CD14-positive monocyte (primary cell): ENCODE measurements around the gene ZNF280C. TPM values are rescaled to one million over a fixed set of nuclear protein-coding genes. Genes with fewer than 3 reads are reported as not detected.
A peak's percentile ranks its signal among the peaks of the same experiment; 100 is the strongest.

ENCODE experiments used
- DNase-seq, 3 donors: peaks; one replicate each; pipeline ENCODE4 v3.0.0-alpha.2; 2011 to 2022
- H2AFZ ChIP-seq: 2 replicates; pipeline ENCODE4 v1.6.0; 2012; ENCODE audit warnings: mild to moderate bottlenecking, low read depth, low read length, inconsistent platforms; ENCODE audit not compliant: insufficient read depth, poor library complexity, severe bottlenecking
- H3K27ac ChIP-seq, 2 donors: 1 replicate in 1 of 2; 2 replicates in 1 of 2; pipeline ENCODE4 v1.5.1; 2012 to 2013; ENCODE audit warnings: low read length in 2 of 2, control low read depth in 1 of 2, inconsistent platforms in 1 of 2, low read depth in 1 of 2, mild to moderate bottlenecking in 1 of 2
- H3K27me3 ChIP-seq, 2 donors: one replicate each; pipeline versions ENCODE4 v1.6.0 to v1.6.1; 2011 to 2013; ENCODE audit warnings: low read length in 2 of 2; ENCODE audit not compliant: control insufficient read depth in 2 of 2, insufficient read depth in 2 of 2
- H3K36me3 ChIP-seq, 2 donors: replicated peaks in 1 of 2; 1 replicate in 1 of 2; 2 replicates in 1 of 2; pipeline versions ENCODE4 v1.5.1 to v1.6.1; 2012 to 2013; ENCODE audit warnings: low read length in 2 of 2, control low read depth in 1 of 2, inconsistent platforms in 1 of 2, mild to moderate bottlenecking in 1 of 2; ENCODE audit not compliant: insufficient read depth in 2 of 2, control insufficient read depth in 1 of 2
- H3K4me1 ChIP-seq, 2 donors: 1 replicate in 1 of 2; 2 replicates in 1 of 2; pipeline versions ENCODE4 v1.5.1 to v1.6.1; 2012 to 2013; ENCODE audit warnings: low read length in 2 of 2, control low read depth in 1 of 2, inconsistent platforms in 1 of 2, mild to moderate bottlenecking in 1 of 2, moderate library complexity in 1 of 2; ENCODE audit not compliant: insufficient read depth in 2 of 2, control insufficient read depth in 1 of 2
- H3K4me2 ChIP-seq: replicated peaks from 2 replicates; pipeline ENCODE3; 2012; ENCODE audit warnings: low read length, moderate library complexity, mild to moderate bottlenecking; ENCODE audit not compliant: poor library complexity, severe bottlenecking; ENCODE audit errors: extremely low read depth
- H3K4me3 ChIP-seq, 3 experiments: fragments of 200-600 bp in 1 of 3; sonication (generic) in 1 of 3; replicated peaks in 1 of 3; 1 replicate in 2 of 3; 2 replicates in 1 of 3; pipeline ENCODE4 v1.5.1; 2011 to 2013; ENCODE audit warnings: low read length in 3 of 3, mild to moderate bottlenecking in 3 of 3, control low read depth in 2 of 3, low read depth in 2 of 3, inconsistent platforms in 1 of 3, moderate library complexity in 1 of 3
- H3K79me2 ChIP-seq: 2 replicates; pipeline ENCODE4 v1.6.0; 2012; ENCODE audit warnings: mild to moderate bottlenecking, control low read depth, inconsistent platforms, low read length, moderate library complexity; ENCODE audit not compliant: insufficient read depth
- H3K9ac ChIP-seq: 2 replicates; pipeline ENCODE4 v1.6.0; 2017; ENCODE audit warnings: low read length, mild to moderate bottlenecking; ENCODE audit not compliant: insufficient read depth, poor library complexity, severe bottlenecking
- H3K9me3 ChIP-seq, 2 donors: replicated peaks in 1 of 2; 1 replicate in 1 of 2; 2 replicates in 1 of 2; pipeline versions ENCODE4 v1.5.1 to v1.6.1; 2012 to 2013; ENCODE audit warnings: low read length in 2 of 2, control low read depth in 1 of 2; ENCODE audit not compliant: control insufficient read depth in 1 of 2, insufficient read depth in 1 of 2
- H4K20me1 ChIP-seq: 2 replicates; pipeline ENCODE4 v1.6.0; 2012; ENCODE audit warnings: mild to moderate bottlenecking, low read length, control low read depth, moderate library complexity; ENCODE audit not compliant: insufficient read depth
- H3K27ac Mint-ChIP-seq, 7 donors: one replicate each; pipeline ENCODE4 v1.8.0; 2020; ENCODE audit warnings: mild to moderate bottlenecking in 7 of 7, mixed read lengths in 7 of 7, moderate library complexity in 6 of 7, inconsistent platforms in 2 of 7
- H3K27me3 Mint-ChIP-seq, 3 donors: one replicate each; pipeline ENCODE4 v1.8.0; 2021 to 2022; ENCODE audit warnings: low read depth in 3 of 3, mild to moderate bottlenecking in 3 of 3, mixed read lengths in 3 of 3, moderate library complexity in 3 of 3, inconsistent platforms in 1 of 3
- H3K36me3 Mint-ChIP-seq, 2 donors: one replicate each; pipeline ENCODE4 v1.8.0; 2020; ENCODE audit warnings: mixed read lengths in 2 of 2, inconsistent platforms in 1 of 2, mild to moderate bottlenecking in 1 of 2
- H3K4me1 Mint-ChIP-seq: one replicate; pipeline ENCODE4 v1.8.0; 2020; ENCODE audit warnings: mild to moderate bottlenecking, mixed read lengths
- H3K4me3 Mint-ChIP-seq, 2 donors: one replicate each; pipeline ENCODE4 v1.8.0; 2020; ENCODE audit warnings: mild to moderate bottlenecking in 2 of 2, mixed read lengths in 2 of 2, moderate library complexity in 1 of 2
- H3K9me3 Mint-ChIP-seq, 7 donors: one replicate each; pipeline ENCODE4 v1.8.0; 2020 to 2022; ENCODE audit warnings: mixed read lengths in 7 of 7, mild to moderate bottlenecking in 6 of 7, moderate library complexity in 6 of 7, inconsistent platforms in 2 of 7
- WGBS: methylation state at CpG from one replicate; pipeline ENCODE4 v1.1.5; 2013; ENCODE audit warnings: missing lambda C conversion rate; ENCODE audit not compliant: insufficient coverage; 5-methylcytosine and 5-hydroxymethylcytosine counted together
- intact Hi-C, 2 donors: fragments of 100-400 bp; cut with micrococcal nuclease; formaldehyde crosslinking; loops; one replicate each; pipeline versions ENCODE4 v1.15.0 to v1.15.1; 2023
- polyA plus RNA-seq, 3 donors: library from polyadenylated mRNA; depleted of rRNA in 1 of 3; unstranded in 2 of 3; stranded (reverse) in 1 of 3; fragments of 300-500 nt in 2 of 3; fragments of >200 nt in 1 of 3; fragmentation: Illumina TruSeq in 2 of 3; gene quantifications; 1 replicate in 2 of 3; 2 replicates in 1 of 3; pipeline ENCODE4 v1.2.3, GENCODE V29; 2012 to 2021
- TF ChIP-seq, protein P1 (sequence below): fragments of 200-600 bp; IDR thresholded peaks from one replicate; pipeline ENCODE4 v1.8.0; 2022; ENCODE audit warnings: antibody characterized with exemption, mild to moderate bottlenecking

ZNF280C gene
- polyA plus RNA-seq, 3 donors = 0.66 to 1.8 (median 1.3) TPM

DNA sequence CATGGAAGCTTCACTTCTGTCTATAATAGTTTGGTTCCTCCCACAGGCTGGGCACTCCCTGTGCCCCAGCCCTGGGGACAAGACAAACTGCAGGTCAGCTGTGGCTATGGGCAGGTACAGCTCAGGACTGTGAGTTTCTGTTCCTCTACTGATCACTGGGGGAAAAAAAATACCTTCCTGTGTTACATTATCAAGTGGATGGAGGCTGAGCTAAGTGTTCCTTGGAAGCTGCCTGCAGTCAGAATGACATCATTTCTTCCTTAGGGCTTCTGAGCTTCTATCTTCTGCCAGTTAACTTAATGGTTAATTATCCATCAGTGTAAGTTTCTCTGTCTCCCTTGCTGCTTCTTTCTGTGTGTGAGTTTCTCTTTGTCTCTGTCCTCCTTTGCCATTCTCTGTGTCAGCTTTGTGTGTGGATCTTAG, 92.3 kb downstream of the ZNF280C start:
- H3K4me1 ChIP-seq = peaks cover 40 to 43% of the 10 kb centered on the region in 2 donors
- H3K9ac ChIP-seq = no peak overlapping the region
- no peaks in the 10 kb centered on the region for H3K36me3 Mint-ChIP-seq
- no peaks in the 10 kb centered on the region for H4K20me1 ChIP-seq
- no peak overlapping the region for H3K4me3 Mint-ChIP-seq
- no peak for DNase-seq
- peaks cover 48% of the 10 kb centered on the region for H3K4me1 Mint-ChIP-seq
- H3K9me3 ChIP-seq = no peaks in the 10 kb centered on the region
- H2AFZ ChIP-seq = no peak overlapping the region
- H3K4me2 ChIP-seq = no peak overlapping the region
- peaks cover 0 to 10% (median 0%) of the 10 kb centered on the region in 7 donors for H3K9me3 Mint-ChIP-seq
- H3K27ac ChIP-seq = no peak overlapping the region
- intact Hi-C loops = no loop called here
- peaks cover 0 to 7% (median 1%) of the 10 kb centered on the region in 3 donors for H3K27me3 Mint-ChIP-seq
- no peaks in the 10 kb centered on the region for H3K36me3 ChIP-seq
- H3K27me3 ChIP-seq = no peaks in the 10 kb centered on the region
- no peak overlapping the region for H3K4me3 ChIP-seq
- TF ChIP-seq, protein P1, sequence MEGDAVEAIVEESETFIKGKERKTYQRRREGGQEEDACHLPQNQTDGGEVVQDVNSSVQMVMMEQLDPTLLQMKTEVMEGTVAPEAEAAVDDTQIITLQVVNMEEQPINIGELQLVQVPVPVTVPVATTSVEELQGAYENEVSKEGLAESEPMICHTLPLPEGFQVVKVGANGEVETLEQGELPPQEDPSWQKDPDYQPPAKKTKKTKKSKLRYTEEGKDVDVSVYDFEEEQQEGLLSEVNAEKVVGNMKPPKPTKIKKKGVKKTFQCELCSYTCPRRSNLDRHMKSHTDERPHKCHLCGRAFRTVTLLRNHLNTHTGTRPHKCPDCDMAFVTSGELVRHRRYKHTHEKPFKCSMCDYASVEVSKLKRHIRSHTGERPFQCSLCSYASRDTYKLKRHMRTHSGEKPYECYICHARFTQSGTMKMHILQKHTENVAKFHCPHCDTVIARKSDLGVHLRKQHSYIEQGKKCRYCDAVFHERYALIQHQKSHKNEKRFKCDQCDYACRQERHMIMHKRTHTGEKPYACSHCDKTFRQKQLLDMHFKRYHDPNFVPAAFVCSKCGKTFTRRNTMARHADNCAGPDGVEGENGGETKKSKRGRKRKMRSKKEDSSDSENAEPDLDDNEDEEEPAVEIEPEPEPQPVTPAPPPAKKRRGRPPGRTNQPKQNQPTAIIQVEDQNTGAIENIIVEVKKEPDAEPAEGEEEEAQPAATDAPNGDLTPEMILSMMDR = no peak
- no peaks in the 10 kb centered on the region for H3K79me2 ChIP-seq
- peak overlapping the region in 3 of 7 donors; percentile 0 to 46 (median 38) for H3K27ac Mint-ChIP-seq

DNA sequence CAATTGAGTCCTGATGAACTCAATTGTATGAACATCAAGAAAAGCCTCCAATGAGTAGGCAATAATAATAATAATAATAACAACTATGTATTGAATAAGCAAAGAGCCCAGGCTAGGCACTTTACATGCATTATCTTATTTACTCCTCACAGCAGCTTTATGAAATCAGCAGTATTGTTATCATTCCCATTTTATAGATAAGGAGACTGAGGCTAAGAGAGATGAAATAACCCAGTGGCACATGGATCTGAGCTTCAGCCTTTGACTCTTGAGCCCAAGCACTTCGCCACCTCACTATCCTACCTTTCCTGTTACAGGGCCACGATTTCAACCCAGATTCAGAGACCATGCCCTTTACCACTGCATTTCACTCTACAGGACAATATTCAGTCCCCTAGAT, 93.8 kb downstream of the ZNF280C start:
- Mint-ChIP-seq H3K4me1 (peaks cover 51% of the 10 kb centered on the region), H3K9me3 (peaks cover 0 to 10% (median 0%) of the 10 kb centered on the region in 7 donors), H3K27me3 (peaks cover 0 to 8% (median 1%) of the 10 kb centered on the region in 3 donors), H3K27ac (peak overlapping the region in 2 of 7 donors; percentile 37 to 96), H3K4me3 (no peak overlapping the region), H3K36me3 (no peaks in the 10 kb centered on the region)
- H3K79me2 ChIP-seq = no peaks in the 10 kb centered on the region
- no peak overlapping the region for H3K4me3 ChIP-seq
- H3K4me2 ChIP-seq = no peak overlapping the region
- TF ChIP-seq, protein P1 = no peak
- intact Hi-C loops = no loop called here
- no peaks in the 10 kb centered on the region for H3K27me3 ChIP-seq
- DNase-seq = no peak
- no peak overlapping the region for H3K9ac ChIP-seq
- no peaks in the 10 kb centered on the region for H3K36me3 ChIP-seq
- no peak overlapping the region for H2AFZ ChIP-seq
- H3K4me1 ChIP-seq = peaks cover 44 to 52% of the 10 kb centered on the region in 2 donors
- no peaks in the 10 kb centered on the region for H3K9me3 ChIP-seq
- H4K20me1 ChIP-seq = no peaks in the 10 kb centered on the region
- no peak overlapping the region for H3K27ac ChIP-seq
- WGBS = no CpG with 5 or more reads among the region's 2 CpGs
